ENCODE measurements around the gene ONECUT2. TPM values are rescaled to one million over a fixed set of nuclear protein-coding genes. Genes with fewer than 3 reads are reported as not detected.

Gene ONECUT2
- total and polyA plus RNA-seq, 3 donors from 2014 or later: 0.69 to 0.93 (median 0.79) TPM

- no peaks in the 10 kb centered on the region for H3K9me3 ChIP-seq
- no peaks in the 10 kb centered on the region for H3K27me3 ChIP-seq
- no peak overlapping the region for H3K4me3 ChIP-seq
- no peaks in the 10 kb centered on the region for H3K4me1 ChIP-seq
- intact Hi-C loops (cut with DNase I; ENCODE audit: low total_unique reads): no loop called here
- 69 to 72% methylated on average over 4 to 5 of the region's 5 CpGs for WGBS, 2 donors
- DNase-seq: no peak
- H3K27ac ChIP-seq: no peak overlapping the region
- TF ChIP-seq POLR2A (IDR thresholded peaks at IDR 0.05): no peak
- TF ChIP-seq CTCF (IDR thresholded peaks at IDR 0.05): no peak
- H3K36me3 ChIP-seq (ENCODE audit: low read depth, missing control alignments): no peaks in the 10 kb centered on the region
Observed at GRCh38 chr18:57498682-57499256, 63.6 kb downstream of the ONECUT2 start.

GRCh38 chr18:57502624-57503023 lies 67.5 kb downstream of the ONECUT2 start:
- WGBS, 2 donors: 75 to 80% methylated on average over 9 of the region's 9 CpGs
- TF ChIP-seq CTCF (IDR thresholded peaks at IDR 0.05): no peak
- TF ChIP-seq POLR2A (IDR thresholded peaks at IDR 0.05): no peak

DNA sequence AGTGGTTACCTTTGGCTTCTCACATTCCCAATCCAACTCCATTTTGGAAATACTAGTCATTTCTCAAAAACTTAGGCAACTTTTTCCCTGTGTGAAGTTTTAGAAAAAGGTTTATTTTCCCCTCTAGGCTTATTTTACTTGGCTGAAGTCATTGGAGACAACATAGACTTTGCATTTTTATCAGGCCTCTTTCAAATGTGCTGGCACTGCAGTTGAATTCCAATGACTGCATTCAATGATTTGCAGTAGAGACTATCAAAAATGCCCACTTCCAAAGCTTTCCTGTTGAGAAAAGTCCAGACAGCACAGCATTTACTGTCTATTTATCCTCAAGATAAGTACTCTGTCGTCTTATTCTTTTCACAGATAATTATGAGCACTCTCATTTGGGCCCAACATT lies 70.1 kb downstream of the ONECUT2 start:
- WGBS, 2 donors: 42 to 58% methylated on average over 1 of the region's 1 CpG
- Histone ChIP-seq H3K27me3 (no peaks in the 10 kb centered on the region), H3K9me3 (no peaks in the 10 kb centered on the region), H3K36me3 (ENCODE audit: low read depth, missing control alignments) (no peaks in the 10 kb centered on the region), H3K27ac (no peak overlapping the region), H3K4me3 (no peak overlapping the region), H3K4me1 (no peaks in the 10 kb centered on the region)
- DNase-seq: no peak
- intact Hi-C loops (cut with DNase I; ENCODE audit: low total_unique reads): no loop called here
- TF ChIP-seq CTCF (IDR thresholded peaks at IDR 0.05) (no peak), POLR2A (IDR thresholded peaks at IDR 0.05) (no peak)

More at GRCh38 chr18:57502624-57503023, 67.5 kb downstream of the ONECUT2 start:
- Histone ChIP-seq H3K4me1 (no peaks in the 10 kb centered on the region), H3K27ac (no peak overlapping the region), H3K9me3 (no peaks in the 10 kb centered on the region), H3K27me3 (no peaks in the 10 kb centered on the region), H3K36me3 (ENCODE audit: low read depth, missing control alignments) (no peaks in the 10 kb centered on the region), H3K4me3 (no peak overlapping the region)
- no peak for DNase-seq
- intact Hi-C loops (cut with DNase I; ENCODE audit: low total_unique reads): no loop called here

GRCh38 chr18:57516056-57516455 lies 80.9 kb downstream of the ONECUT2 start:
- H3K9me3 ChIP-seq: no peaks in the 10 kb centered on the region
- TF ChIP-seq POLR2A (IDR thresholded peaks at IDR 0.05) (no peak), CTCF (IDR thresholded peaks at IDR 0.05) (no peak)
- H3K4me1 ChIP-seq: no peaks in the 10 kb centered on the region
- 74 to 86% methylated on average over 6 of the region's 6 CpGs for WGBS, 2 donors
- H3K36me3 ChIP-seq (ENCODE audit: low read depth, missing control alignments): no peaks in the 10 kb centered on the region
- no peak overlapping the region for H3K4me3 ChIP-seq
- no peaks in the 10 kb centered on the region for H3K27me3 ChIP-seq
- intact Hi-C loops (cut with DNase I; ENCODE audit: low total_unique reads): no loop called here
- no peak for DNase-seq
- no peak overlapping the region for H3K27ac ChIP-seq

- DNase-seq: no peak
- 73 to 75% methylated on average over 10 of the region's 10 CpGs for WGBS, 2 donors
- H3K27ac ChIP-seq: no peak overlapping the region
- H3K9me3 ChIP-seq: no peaks in the 10 kb centered on the region
- TF ChIP-seq POLR2A (IDR thresholded peaks at IDR 0.05): no peak
- TF ChIP-seq CTCF (IDR thresholded peaks at IDR 0.05): no peak
- intact Hi-C loops (cut with DNase I; ENCODE audit: low total_unique reads): no loop called here
- no peaks in the 10 kb centered on the region for H3K27me3 ChIP-seq
- H3K4me1 ChIP-seq: no peaks in the 10 kb centered on the region
- no peaks in the 10 kb centered on the region for H3K36me3 ChIP-seq (ENCODE audit: low read depth, missing control alignments)
- no peak overlapping the region for H3K4me3 ChIP-seq
Observed at GRCh38 chr18:57518533-57518932, 83.4 kb downstream of the ONECUT2 start.

Measured in testis (tissue), 3 donors.